ENCODE measurements around the gene IGSF5.
"Not testable (repeated sequence)": the region's sequence is repeated elsewhere in the genome, so short reads cannot be mapped to it uniquely, and the experiment has no call there.

IGSF5 gene

DNA sequence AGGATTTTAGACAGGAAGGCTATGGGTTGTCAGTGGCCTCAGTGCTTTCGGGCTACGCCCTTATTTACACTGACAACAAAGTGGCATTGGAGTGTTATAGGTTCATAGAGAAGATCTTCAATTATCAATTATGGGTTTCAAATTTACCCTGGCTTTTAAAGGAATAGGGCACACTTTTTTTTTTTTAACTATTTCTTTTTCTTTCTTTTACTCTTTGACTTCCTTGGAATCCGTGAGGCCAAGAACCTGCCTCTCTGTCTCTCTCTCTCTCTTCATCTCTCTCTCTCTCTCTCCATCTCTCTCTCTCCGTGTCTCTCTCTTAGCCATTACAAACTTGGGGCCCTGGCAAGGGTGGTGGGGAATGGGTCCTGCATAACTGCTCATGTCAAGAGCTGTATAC lies at the start of gene IGSF5:
TSS of gene IGSF5 (plus strand) at position 301 of the 400 bp plus-strand sequence. CDS start 327 bp downstream, outside the sequence.
- not testable (repeated sequence) for DNase-seq

DNA sequence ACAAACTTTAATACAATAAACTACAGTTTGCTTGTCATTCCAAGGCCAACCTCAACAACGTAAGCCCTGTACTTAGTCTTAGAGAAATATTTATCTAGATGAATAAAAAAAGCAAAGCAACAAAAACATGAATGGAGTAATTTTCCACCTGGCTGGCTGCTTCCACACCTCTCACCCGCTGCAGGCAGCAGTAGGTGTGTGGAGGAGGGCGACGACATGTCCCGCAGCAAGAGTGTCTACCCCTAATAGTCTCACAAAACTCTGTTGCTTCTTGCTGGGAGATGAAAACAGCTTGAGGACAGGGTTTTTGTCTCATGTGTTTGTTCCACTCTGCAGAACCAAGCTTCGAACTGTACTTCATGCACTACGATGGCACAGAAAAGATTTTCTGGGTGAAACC lies 48.8 kb upstream of the IGSF5 start:
- DNase-seq, result no peak

DNA sequence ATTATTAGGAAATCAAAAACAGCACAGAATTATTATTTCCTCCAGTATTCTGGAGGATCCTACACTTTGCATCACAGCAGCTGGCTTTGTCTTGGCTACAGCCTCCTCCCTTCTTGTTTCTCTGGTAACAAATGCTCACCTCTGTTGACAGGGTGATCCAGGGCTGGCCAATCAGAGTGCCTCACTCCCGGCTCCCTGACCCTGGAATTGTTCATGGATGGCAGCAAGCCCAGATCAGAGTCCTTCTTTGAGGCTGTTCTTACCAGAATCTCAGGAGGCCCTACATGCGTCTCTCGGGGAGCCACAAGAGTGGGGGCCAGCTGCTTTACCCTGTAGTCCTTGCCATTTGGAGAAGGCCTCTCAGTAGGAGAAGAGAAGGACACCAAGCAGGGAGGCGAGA lies 48.4 kb upstream of the IGSF5 start:
- DNase-seq, result no peak

DNA sequence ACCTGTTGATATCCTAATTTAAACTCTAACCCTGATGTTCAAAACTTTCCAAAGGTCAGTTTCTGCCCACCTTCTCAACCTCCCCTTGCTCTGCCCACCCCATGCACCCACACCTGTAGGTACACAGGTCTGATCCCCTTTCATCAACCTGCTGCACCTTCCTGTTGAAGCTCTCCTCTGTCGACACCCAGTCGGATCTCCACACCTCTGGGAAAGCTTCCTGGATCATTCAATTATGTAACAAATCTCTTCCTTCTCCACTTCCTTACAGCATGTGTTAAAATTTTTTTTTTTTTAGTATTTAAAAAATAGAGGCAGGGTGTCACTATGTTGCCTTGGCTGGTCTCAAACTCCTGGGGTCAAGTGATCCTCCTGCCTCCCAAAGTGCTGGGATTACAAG lies 44.7 kb upstream of the IGSF5 start:
- no peak for DNase-seq

DNA sequence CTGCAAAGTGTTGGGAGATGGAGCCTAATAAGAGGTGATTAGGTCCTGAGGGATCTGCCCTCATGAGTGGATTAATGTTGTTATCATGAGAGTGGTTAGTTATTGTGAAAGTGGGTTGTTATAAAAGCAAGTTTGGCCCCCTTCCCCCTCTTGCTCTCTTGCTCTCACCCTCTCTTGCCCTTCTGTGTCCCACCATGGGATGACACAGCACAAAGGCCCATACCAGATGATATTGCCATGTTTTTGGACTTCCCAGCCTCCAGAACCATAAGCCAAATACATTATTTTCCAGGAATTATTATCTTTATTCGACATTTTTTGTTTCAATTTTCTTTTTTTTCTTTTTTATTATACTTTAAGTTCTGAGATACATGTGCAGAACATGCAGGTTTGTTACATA lies 41.4 kb upstream of the IGSF5 start:
- DNase-seq, result no peak

DNA sequence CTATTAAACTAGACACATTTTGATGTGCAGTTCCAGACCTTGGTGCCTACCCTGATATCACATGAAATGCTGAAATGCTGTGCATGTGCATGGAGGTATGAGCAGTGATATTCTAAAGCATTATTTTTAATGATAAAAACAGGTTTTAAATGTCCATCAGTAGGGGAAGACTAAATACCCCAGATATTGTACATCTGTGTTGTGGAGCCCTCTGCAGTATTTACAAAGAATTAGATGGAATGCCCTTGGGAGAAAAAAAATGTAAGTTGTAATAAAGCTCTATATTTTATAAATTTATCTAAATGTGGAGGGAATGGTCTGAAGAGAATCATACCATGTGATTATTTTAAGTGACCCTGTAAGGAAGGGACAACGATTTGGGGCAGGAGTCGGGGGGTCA lies 39.1 kb upstream of the IGSF5 start:
- DNase-seq, result no peak

DNA sequence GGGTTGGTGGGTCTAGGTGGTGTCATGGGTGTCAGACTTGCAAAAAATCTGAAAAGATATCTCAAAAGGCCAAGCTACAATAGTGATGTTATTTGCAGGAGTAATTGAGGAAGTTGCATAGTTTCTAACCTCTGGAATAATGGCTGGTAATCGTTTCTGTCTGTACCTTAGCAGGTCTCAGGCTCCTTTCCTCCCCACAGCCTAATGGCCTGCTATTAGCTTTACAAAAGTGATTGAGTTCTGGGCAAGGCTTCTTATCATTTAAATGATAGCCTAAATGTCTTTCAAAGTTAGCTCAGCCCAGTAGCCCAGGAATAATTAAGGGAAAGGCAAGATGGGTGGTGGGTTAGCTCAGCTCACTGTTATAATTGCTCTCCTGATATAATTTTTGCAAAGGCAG lies 37.7 kb upstream of the IGSF5 start:
- DNase-seq, result no peak

DNA sequence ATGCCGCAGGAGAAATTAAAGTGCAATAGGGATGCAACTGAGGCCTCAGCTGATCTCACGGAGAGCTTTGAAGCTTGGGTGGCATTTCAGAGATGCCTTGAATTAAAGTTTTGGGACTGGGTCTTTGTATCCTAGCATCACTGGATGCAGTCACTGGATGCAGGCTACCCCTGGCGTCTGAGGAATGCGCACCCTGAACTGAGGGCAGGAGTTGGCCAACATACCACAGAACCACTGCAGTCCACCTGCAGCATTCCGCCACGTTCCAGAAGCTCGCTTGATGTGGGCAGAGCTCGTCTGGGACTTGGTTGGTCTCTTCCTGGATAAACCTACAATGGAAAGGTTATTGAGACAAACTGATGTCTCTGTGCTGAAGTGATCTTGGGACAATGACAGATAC lies 34.1 kb upstream of the IGSF5 start:
- DNase-seq, result no peak

DNA sequence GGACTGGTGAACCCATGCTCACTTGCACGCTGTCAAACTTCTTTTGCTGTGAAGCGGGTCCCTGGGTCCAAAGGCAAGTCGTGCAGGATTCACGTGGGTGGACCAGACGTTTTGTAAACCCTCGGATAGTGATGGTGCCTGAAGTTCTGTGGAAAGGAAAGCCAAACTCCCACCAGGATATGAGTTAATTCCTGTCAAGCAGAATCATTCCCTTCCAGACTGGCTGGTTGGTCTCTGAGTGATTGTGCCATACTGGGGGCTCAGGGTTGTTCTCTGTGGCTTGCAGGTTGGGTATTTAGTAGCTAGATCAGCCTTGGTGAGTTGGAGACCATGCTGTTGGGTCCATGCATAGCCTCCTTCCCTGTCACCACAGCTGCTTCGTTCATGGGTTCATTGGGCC lies 32.7 kb upstream of the IGSF5 start:
- no peak for DNase-seq

DNA sequence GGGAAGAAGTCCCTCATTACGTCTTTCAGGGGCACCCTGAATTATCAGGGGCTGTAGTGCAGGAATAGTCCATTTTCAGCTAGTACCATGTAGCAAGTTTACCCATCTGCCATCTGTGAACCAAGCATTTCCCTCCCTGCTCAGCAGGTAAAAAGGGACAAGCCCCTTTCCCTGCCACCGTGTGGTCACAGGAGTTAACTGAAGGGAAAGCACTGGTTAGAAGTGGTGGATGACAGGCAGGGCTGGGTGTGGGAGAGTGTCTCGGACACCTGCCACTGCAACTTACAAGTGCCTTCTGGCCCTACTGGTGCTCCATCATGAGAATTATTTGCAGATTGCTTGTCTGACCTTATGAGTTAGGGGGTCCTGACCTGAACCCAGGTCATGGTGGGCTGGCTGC lies 32.0 kb upstream of the IGSF5 start:
- no peak for DNase-seq

DNA sequence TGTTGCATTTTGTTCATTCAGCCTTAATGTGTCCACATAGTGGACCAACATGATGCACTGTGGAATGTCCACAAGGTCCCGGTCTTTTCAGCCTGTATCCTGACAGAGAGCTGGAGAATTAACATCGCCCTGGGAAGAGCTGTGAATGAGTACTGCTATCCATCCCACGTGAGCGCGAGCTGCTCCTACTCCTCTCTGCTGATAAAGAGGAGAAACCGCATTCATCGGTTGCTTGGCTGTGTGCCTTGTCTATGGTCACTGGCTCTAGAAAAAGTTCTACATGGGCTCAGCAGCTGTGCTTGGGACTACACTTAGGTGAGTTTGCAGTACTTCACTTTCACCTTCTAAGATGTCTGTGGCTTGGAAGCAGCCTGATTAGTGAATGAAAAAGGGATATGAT lies 31.1 kb upstream of the IGSF5 start:
- DNase-seq, result no peak

DNA sequence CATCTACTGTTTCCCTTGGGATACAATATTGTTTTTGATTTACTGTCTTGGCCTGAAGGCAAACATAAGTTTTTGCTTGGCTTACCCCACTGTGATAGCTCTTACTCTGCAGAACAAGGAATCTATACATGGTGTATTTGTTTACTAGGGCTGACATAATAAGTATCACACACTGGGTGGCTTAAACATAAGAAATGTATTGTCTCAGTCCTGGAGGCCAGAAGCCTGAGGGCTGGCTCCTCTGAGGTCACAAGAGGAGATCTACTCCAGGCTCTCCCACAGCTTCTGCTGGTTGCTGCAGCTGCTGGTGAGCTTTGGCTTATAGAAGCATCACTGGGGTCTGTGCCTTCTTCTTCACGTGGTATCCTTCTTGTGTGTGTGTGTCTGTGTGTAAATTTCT lies 30.7 kb upstream of the IGSF5 start:
- DNase-seq, result no peak

DNA sequence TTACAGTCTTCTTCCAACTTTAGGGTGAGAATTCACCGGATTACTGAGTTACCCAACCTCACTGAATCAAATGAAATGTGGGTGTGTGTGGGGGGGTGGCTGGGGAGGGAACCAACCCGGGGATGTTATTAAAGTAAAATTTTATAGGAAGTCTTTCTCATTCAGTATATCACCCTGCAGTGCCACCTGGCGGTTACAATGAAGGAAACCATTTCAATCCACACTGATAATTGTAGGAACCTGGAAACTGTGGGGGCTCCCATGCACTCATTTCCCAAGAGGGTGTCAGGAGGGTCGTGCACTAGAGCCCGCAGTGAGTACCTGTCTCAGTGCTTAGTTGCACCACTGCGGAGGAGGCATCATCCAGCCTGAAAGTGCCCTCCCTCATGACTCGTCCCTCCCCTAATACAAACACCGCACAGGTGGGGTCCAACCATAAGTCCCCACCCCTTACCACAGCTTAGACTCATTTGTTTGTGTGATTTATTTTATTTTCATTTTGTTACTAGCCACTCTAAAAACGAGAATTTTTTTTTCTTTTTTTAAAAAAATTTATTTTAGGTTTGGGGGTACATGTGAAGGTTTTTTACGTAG lies 29.1 kb upstream of the IGSF5 start:
- peak; percentile 75 for DNase-seq

DNA sequence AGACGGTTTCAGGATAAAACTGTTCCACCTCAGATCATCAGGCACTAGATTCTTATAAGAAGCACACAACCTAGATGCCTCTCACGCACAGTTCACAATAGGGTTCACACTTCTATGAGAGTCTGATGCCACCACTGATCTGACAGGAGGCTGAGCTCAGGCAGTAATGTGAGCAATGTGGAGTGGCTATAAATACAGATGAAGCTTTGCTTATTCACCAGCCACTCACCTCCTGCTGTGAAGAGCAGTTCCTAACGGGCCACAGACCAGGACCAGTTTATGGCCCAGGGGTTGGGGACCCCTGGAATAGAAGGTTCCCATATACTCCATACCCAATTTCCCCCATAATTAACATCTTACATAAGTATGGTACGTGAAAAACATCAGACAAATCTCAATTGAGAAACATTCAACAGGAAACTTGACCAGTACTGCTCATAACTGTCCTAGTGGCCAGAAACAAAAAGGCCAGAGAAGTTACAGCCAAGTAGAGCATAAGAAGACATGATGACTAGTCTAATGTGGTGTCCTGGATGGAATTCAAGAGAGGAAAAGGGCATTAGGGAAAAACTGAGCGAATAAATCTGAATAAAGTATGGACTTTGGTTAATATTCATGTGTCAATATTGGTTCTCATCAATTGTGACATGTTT lies 24.7 kb upstream of the IGSF5 start:
- DNase-seq, result no peak

DNA sequence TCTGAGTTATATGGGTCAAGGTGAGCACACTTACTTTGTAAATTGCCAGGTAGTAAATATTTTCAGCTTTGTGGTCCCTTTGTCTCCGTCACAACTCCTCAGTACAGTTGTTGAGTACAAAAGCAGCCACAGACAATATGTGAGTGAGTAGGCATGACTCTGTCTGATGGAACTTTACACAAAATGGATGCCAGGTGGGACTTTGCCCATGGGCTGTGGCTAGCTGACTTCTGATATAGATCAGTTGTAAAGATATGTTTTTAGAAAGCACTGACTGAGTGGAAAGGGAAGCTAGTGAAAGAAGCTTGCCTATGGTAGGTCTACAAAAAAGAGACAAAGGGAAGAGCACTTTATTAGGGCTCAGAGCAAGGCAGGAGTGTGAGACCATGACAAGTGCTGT lies 23.1 kb upstream of the IGSF5 start:
- no peak for DNase-seq

DNA sequence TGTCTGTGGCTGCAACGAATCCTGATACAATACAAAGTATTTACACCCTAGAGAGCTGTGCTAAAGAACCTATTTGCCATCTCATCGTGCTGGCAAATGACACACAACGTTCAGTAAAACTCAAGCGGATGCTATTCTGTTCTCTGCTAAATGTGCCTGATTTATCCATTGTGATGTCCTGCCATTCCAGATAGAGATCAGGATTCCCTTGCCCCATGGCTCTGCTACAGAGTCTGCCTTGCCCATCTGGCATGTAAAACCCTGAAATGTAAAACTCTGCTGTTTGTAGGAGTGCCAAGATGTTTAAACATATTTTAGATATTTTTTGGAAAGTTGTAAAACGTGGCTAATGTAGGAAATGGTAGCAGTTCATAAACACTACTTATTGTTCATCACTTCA lies 20.0 kb upstream of the IGSF5 start:
- DNase-seq, result no peak

DNA sequence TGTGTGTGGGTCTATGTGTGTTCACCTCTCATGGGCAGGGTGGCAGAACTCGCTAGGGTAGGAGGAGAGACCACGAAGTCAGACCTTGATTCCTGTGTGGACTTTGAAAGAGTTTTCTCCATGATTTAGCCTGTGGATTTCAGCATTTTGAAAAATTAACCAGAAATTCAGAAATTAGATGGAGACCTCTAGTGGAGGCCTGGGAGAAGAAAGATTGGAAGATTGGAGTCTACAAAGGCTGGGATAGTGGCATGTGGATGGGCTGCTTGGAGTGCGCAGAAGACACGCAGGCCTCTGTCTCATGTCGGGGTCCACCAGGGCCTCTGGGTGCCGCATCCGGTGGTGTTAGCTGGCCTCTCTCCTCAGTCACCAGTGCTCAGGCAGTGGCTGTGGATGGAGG lies 18.9 kb upstream of the IGSF5 start:
- no peak for DNase-seq

DNA sequence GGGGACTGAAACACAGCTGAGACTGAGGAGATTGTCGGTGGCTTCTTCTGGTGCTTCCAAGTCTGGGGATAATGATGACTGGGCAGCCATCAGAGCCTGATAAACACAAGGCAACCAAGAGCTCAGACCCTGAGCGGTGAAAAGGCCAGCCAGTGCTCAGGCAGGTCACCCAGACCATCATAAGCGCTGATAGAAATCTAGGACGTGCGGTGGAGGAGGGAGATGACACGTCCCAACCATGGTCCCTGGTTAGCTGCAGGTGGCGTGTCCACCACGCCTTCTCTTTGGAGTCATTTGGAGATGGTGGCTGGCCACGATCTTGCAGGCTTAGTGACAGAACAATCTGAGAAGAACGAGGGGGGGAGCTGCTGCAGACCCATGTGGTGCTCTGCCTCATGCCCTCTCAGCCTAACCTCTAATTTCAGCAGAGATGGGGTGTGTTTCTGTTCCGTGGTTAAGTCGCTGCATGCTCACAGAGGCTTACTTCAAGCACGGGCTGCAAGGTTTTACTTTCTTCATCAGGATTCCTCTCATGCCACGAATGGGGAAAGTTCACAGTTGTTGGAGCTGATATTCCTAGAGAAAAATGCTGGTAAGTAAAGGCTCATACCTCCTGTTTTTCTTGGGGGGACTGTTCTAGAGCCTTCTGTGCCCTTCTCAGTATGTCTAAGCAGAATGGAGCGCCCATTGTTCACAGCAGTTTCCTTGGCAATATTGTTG lies 17.4 kb upstream of the IGSF5 start:
- no peak for DNase-seq

DNA sequence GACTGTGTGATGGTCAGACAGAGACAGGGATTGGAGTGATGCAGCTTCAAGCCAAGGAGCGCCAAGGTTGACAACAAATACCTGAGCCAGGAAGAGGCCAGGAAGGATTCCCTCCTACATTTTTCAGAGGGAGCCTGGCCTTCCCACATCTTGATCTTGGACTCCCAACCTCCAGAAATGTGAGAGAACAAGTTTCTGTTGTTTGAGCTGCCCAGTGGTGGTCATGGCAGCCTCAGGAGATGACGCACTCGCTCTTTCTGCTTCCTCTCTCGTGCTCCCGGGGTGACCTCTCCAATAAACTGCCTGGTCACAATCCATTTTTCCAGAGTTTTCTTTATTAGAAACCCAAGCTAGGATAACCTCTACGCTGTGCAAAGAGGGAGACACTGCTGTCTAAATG lies 16.6 kb upstream of the IGSF5 start:
- DNase-seq, result no peak

DNA sequence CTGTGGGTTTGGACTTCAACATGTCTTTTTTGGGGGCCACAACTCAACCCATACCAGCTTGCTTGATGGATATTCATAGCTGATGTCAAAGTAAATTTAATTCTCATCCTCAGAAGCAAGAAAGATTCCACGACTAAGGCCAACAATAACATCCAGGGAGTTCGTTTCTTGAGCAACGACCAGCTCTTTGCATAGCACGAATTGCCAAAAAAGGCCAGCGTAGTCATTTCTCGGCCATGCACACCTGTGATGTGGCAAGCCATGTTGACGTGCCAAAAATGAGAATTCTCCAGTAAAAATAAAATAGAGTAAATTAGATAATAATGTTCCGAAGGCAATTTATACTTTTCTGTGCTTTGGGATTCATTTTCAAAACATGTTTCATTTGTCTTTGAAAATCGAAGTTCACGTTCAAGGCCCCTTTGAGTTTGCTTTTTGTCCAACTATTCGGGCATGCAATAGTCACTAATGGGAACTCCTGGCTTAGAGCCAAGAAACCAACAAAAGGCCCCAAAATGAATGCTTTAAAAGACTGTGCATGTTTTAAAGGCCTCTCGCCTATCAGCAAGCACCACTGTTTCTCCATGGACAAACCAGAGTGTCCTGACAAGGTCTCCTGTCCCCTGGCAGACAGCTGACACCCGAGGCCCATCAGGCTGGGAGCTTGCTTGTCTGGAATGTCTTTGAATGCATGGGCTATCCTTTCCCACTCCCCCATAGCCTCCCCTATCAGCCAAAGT lies 14.4 kb upstream of the IGSF5 start:
- DNase-seq, result no peak

DNA sequence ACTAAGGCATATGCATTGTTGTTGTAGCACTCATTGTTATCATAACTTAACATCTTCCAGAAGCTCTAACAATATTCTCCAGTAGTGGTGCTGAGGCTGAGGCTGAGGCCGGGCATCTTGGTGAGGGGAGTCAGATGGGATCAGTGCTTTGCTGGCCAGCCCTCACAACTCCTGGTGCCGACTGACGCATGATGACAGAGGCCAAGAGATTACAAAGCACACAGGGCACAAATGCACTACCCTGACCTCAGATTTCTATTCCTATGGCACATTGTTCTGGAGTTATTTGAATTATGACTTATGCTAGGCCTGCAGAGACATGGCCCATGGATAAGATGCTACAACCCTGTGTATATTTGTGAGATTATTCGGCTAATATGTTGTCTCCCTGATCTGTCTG lies 8.3 kb upstream of the IGSF5 start:
- DNase-seq, result no peak

DNA sequence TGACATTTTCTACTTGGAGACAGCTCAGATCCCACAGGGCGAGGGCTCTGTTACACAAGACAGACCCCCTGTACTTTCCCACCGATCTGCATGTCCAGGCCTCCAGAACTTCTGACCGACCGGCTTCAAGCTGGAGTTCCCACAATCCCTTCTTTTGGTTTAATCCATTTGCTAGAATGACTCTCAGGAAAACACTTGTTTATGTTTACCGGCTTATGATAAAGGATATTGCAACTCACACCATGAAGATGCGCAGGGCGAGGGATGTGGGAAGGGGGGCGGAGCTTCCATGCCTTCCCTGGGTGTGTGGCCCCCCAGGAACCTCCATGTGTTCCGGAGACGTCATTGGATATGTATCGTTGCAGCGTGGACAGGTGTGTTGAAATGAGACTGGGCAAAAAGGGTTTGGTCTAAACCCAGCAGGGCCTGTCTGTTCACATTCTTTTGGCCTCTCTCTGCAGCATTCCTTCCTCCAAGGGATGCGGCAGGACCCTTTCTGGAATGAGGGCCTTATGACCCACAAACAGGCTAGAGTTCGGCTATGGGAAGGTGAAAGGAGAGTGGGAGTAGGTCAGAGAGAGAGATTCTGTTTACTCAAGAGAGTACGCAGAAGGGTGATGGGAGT lies 7.5 kb upstream of the IGSF5 start:
- no peak for DNase-seq

DNA sequence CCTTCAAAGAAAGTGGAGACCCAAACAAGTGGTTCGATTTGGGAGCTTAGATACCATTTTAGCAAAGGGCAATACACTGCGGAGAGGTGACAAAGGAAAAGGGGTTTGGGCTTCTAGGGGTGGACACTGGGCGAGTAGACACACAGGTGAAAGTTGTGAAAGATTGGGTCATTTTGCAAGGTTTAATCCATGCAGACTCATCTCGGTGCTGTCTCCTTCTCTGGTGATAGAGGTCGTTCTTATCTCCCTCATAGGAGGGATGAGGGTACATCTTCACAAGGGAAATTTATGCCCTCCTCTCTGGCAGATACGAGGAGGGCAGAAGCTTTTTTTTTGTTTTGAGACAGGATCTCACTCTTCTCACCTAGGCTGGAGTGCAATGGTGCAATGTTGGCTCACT lies 6.4 kb upstream of the IGSF5 start:
- no peak for DNase-seq
